Endometrium (tissue), 2 donors: ENCODE results near the gene KRT12.
"Not testable (repeated sequence)": the region's sequence is repeated elsewhere in the genome, so short reads cannot be mapped to it uniquely, and the experiment has no call there.

Experiments
- FAIRE-seq: peaks from 2 replicates; lab custom pipeline; 2012; peaks lifted over from hg19 to GRCh38; lab: Jason Lieb, UNC
- donor health status: control.
- donor health status: control.

Gene KRT12

GRCh38 chr17:40814657-40815056 is 52.4 kb downstream of the KRT12 start:
- FAIRE-seq = not testable (repeated sequence)

GRCh38 chr17:40813804-40814203 is 53.2 kb downstream of the KRT12 start:
- FAIRE-seq = no peak

DNA sequence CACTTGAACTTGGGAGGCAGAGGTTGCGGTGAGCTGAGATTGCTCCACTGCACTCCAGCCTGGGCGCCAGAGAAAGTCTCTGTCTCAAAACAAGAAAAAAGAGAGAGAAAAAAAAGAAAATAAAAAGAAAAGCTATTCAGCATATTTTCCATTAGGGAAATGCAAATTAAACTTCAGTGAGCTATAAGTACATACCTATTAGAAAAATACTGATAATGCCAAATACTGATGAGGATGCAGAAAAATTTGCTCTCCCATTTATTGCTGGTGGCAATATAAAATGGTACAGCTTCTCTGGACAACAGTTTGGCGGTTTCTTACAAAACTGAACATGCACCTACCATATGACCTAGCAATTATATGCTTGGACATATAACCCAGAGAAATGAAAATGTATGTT is 54.4 kb downstream of the KRT12 start:
- FAIRE-seq = no peak
